ENCODE data around the gene ARHGAP23. TPM values are rescaled to one million over a fixed set of nuclear protein-coding genes. Genes with fewer than 3 reads are reported as not detected.

ARHGAP23 gene
- total RNA-seq, 3 donors from 2014 or later, result 13.8 to 25.2 (median 21.1) TPM

GRCh38 chr17:38458521-38458920 lies 30.3 kb downstream of the ARHGAP23 start:
- H3K4me3 ChIP-seq, result no peak overlapping the region
- H3K36me3 ChIP-seq, result no peaks in the 10 kb centered on the region
- no peaks in the 10 kb centered on the region for H3K9me3 ChIP-seq
- DNase-seq (ENCODE audit: low spot score in 2 of 2), result no peak
- no peaks in the 10 kb centered on the region for H3K27me3 ChIP-seq
- intact Hi-C loops (cut with DNase I; ENCODE audit: low total_unique reads), result no loop called here
- peaks cover 4 to 10% of the 10 kb centered on the region in 2 donors for H3K4me1 ChIP-seq
- TF ChIP-seq CTCF (IDR thresholded peaks at IDR 0.05), result no peak
- no peak for TF ChIP-seq POLR2AphosphoS5 (IDR thresholded peaks at IDR 0.05)
- no peak for TF ChIP-seq POLR2A (IDR thresholded peaks at IDR 0.05)
- no peak overlapping the region for H3K27ac ChIP-seq

- Histone ChIP-seq H3K4me3 (no peak overlapping the region), H3K27ac (no peak overlapping the region), H3K36me3 (no peaks in the 10 kb centered on the region), H3K4me1 (peaks cover 0 to 14% of the 10 kb centered on the region in 2 donors), H3K9me3 (no peaks in the 10 kb centered on the region), H3K27me3 (no peaks in the 10 kb centered on the region)
- intact Hi-C loops (cut with DNase I; ENCODE audit: low total_unique reads), result no loop called here
- TF ChIP-seq POLR2A (IDR thresholded peaks at IDR 0.05) (no peak), CTCF (IDR thresholded peaks at IDR 0.05) (no peak), POLR2AphosphoS5 (IDR thresholded peaks at IDR 0.05) (no peak)
- DNase-seq (ENCODE audit: low spot score in 2 of 2), result no peak
These were observed 31.3 kb downstream of the ARHGAP23 start for GRCh38 chr17:38459567-38459966.

GRCh38 chr17:38460082-38460715 lies 31.9 kb downstream of the ARHGAP23 start:
- Histone ChIP-seq H3K4me1 (peaks cover 0 to 9% of the 10 kb centered on the region in 2 donors), H3K4me3 (no peak overlapping the region), H3K27ac (no peak overlapping the region), H3K27me3 (no peaks in the 10 kb centered on the region), H3K36me3 (no peaks in the 10 kb centered on the region), H3K9me3 (no peaks in the 10 kb centered on the region)
- TF ChIP-seq POLR2AphosphoS5 (IDR thresholded peaks at IDR 0.05), result no peak
- intact Hi-C loops (cut with DNase I; ENCODE audit: low total_unique reads), result no loop called here
- no peak for DNase-seq (ENCODE audit: low spot score in 2 of 2)

GRCh38 chr17:38460716-38461630 lies 32.7 kb downstream of the ARHGAP23 start:
- peaks cover 0 to 9% of the 10 kb centered on the region in 2 donors for H3K4me1 ChIP-seq
- no peak overlapping the region for H3K27ac ChIP-seq
- TF ChIP-seq POLR2AphosphoS5 (IDR thresholded peaks at IDR 0.05) (no peak), POLR2A (IDR thresholded peaks at IDR 0.05) (no peak), CTCF (IDR thresholded peaks at IDR 0.05) (no peak)
- H3K36me3 ChIP-seq, result no peaks in the 10 kb centered on the region
- no peak overlapping the region for H3K4me3 ChIP-seq
- intact Hi-C loops (cut with DNase I; ENCODE audit: low total_unique reads), result no loop called here
- H3K27me3 ChIP-seq, result no peaks in the 10 kb centered on the region
- no peaks in the 10 kb centered on the region for H3K9me3 ChIP-seq
- DNase-seq (ENCODE audit: low spot score in 2 of 2), result no peak

GRCh38 chr17:38461683-38462082 lies 33.4 kb downstream of the ARHGAP23 start:
- Histone ChIP-seq H3K27ac (no peak overlapping the region), H3K4me1 (peaks cover 0 to 9% of the 10 kb centered on the region in 2 donors), H3K36me3 (no peaks in the 10 kb centered on the region), H3K27me3 (no peaks in the 10 kb centered on the region), H3K4me3 (no peak overlapping the region), H3K9me3 (no peaks in the 10 kb centered on the region)
- intact Hi-C loops (cut with DNase I; ENCODE audit: low total_unique reads), result no loop called here
- DNase-seq (ENCODE audit: low spot score in 2 of 2), result no peak
- TF ChIP-seq CTCF (IDR thresholded peaks at IDR 0.05), result no peak
- TF ChIP-seq POLR2AphosphoS5 (IDR thresholded peaks at IDR 0.05), result no peak
